ENCODE data around the gene MCCC1.

The MCCC1 gene

DNA sequence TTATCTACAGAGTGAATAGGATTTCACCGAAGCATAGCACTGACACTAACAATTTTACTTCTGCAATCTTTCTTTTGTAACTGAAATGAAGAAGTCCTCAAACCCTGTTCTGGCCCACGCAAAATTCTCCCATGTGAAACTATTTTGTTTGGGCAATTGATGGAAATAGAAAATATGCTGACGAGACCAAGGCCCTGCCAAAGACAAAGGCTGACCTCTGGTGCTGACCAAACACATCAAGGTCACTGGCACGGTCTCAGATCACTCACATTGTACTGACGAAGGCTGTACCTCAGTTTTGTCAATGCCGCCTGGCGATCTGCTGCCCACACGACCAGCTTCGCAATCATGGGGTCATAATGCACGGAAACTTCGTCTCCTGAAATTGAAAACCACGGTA lies 60.5 kb downstream of the MCCC1 start:
- H3K4me3 Mint-ChIP-seq = no peak overlapping the region
- ATAC-seq = no peak
- H3K4me1 Mint-ChIP-seq = no peaks in the 10 kb centered on the region
- DNase-seq (ENCODE audit: low spot score in 2 of 2) = no peak
- peaks cover 91% of the 10 kb centered on the region for H3K36me3 Mint-ChIP-seq
- H3K27ac Mint-ChIP-seq = no peak overlapping the region
- no peaks in the 10 kb centered on the region for H3K9me3 Mint-ChIP-seq

- ATAC-seq (no peak), DNase-seq (ENCODE audit: low spot score in 2 of 2) (no peak)
- Mint-ChIP-seq H3K27ac (no peak overlapping the region), H3K36me3 (peaks cover 91% of the 10 kb centered on the region), H3K4me1 (no peaks in the 10 kb centered on the region), H3K4me3 (no peak overlapping the region), H3K9me3 (no peaks in the 10 kb centered on the region)
These were observed 61.1 kb downstream of the MCCC1 start for GRCh38 chr3:183038221-183038620.

- no peak for ATAC-seq
- DNase-seq (ENCODE audit: low spot score in 2 of 2) = no peak
- no peaks in the 10 kb centered on the region for H3K4me1 Mint-ChIP-seq
- no peaks in the 10 kb centered on the region for H3K9me3 Mint-ChIP-seq
- peaks cover 96% of the 10 kb centered on the region for H3K36me3 Mint-ChIP-seq
- no peak overlapping the region for H3K4me3 Mint-ChIP-seq
- H3K27ac Mint-ChIP-seq = no peak overlapping the region
These were observed 65.5 kb downstream of the MCCC1 start for GRCh38 chr3:183033746-183034145.

DNA sequence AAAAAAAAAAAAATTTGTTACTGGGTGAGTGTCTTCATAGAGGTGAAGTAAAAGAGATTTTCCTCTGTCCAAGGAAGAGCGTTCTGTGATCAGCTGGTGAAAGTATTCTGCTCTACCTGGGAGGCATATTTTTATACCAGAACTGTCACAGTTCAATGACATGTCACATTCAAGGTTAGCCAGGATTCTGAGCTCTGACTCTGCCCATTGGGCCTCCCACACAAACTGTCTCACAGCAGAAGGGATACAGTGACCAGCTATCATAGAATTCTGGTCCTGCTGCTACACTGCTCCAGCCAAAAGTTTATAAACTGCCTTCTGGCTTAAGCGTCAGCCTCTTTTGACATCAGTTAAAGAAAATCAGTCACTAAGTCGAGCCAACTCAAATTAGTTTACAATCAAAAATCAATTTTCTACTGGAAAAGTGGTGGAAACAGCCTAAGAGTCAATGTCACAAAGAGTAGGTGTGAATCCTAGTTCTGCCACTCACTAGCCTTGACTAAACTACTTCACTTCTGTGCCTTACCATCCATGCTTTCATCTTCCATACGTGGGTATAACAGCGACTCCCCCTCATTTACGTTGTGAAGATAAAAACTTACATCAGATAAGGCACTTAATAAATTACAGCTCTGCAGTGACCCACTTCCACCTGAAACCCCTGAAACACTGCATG lies 66.3 kb downstream of the MCCC1 start:
- Mint-ChIP-seq H3K9me3 (no peaks in the 10 kb centered on the region), H3K4me1 (no peaks in the 10 kb centered on the region), H3K36me3 (peaks cover 89% of the 10 kb centered on the region), H3K27ac (no peak overlapping the region), H3K4me3 (no peak overlapping the region)
- ATAC-seq (no peak), DNase-seq (ENCODE audit: low spot score in 2 of 2) (no peak)

GRCh38 chr3:183031826-183032225 lies 67.5 kb downstream of the MCCC1 start:
- no peak overlapping the region for H3K4me3 Mint-ChIP-seq
- DNase-seq (ENCODE audit: low spot score in 2 of 2) (no peak), ATAC-seq (no peak)
- no peak overlapping the region for H3K27ac Mint-ChIP-seq
- H3K36me3 Mint-ChIP-seq = peaks cover 77% of the 10 kb centered on the region
- H3K4me1 Mint-ChIP-seq = no peaks in the 10 kb centered on the region
- H3K9me3 Mint-ChIP-seq = no peaks in the 10 kb centered on the region

- no peak for DNase-seq (ENCODE audit: low spot score in 2 of 2)
- no peaks in the 10 kb centered on the region for H3K4me1 Mint-ChIP-seq
- ATAC-seq = no peak
- H3K4me3 Mint-ChIP-seq = no peak overlapping the region
- peaks cover 52% of the 10 kb centered on the region for H3K36me3 Mint-ChIP-seq
- H3K27ac Mint-ChIP-seq = no peak overlapping the region
- no peaks in the 10 kb centered on the region for H3K9me3 Mint-ChIP-seq
These were observed 70.9 kb downstream of the MCCC1 start for GRCh38 chr3:183028416-183028815.

DNA sequence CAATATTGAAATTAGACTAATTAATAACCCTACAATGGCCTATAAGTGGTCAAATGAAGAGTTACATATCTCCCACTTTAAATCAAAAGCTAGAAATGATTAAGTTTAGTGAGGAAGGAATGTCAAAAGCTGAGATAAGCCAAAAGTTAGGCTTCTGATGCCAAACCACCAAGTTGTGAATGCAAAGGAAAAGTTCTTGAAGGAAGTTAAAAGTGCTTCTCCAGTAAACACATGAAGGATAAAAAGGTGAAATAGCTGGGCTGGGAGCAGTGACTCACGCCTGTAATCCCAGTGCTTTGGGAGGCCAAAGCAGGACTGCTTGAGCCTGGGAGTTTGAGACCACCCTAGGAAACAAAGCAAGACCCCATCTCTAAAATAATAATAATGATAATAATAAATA lies 72.0 kb downstream of the MCCC1 start:
- Mint-ChIP-seq H3K9me3 (no peaks in the 10 kb centered on the region), H3K27ac (no peak overlapping the region), H3K36me3 (peaks cover 51% of the 10 kb centered on the region), H3K4me3 (no peak overlapping the region), H3K4me1 (no peaks in the 10 kb centered on the region)
- DNase-seq (ENCODE audit: low spot score in 2 of 2) (no peak), ATAC-seq (no peak)

- no peak for ATAC-seq
- no peaks in the 10 kb centered on the region for H3K4me1 Mint-ChIP-seq
- H3K9me3 Mint-ChIP-seq = no peaks in the 10 kb centered on the region
- peaks cover 57% of the 10 kb centered on the region for H3K36me3 Mint-ChIP-seq
- H3K27ac Mint-ChIP-seq = no peak overlapping the region
- no peak for DNase-seq (ENCODE audit: low spot score in 2 of 2)
- H3K4me3 Mint-ChIP-seq = no peak overlapping the region
These were observed 76.3 kb downstream of the MCCC1 start for GRCh38 chr3:183022936-183023516.

DNA sequence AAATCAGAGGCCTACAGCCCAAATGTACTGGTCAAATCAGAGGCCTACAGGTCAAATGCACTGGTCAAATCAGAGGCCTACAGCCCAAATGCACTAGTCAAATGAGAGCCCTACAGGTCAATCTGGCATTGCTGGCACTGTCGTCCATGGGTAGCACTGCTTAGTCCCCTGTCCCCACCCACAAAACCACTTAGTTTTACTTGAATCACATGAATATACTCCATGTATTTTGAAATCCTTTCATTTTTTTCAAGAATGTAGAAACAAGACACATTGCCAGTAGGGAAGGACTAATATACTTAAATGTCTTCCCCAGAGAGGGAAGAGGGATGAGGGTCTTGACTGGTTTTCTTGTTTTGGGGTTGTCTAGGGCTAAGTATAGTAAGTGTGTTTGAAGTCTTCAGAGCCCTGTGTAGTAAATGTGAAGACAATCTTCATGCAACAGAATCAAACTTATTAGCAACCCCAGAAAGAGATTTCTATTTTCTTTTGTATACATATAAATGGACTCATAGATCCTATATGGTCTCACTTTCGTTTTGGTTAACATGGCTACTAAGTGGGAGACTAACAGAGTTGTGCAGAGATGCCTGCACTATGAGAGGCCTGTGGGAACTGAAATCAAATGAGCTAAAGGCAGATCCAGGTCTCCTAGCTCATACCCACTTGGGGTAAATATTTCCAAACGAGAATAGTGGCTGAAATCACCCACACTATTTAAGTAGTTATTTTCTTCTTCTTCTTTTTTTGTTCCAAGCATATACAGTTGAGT lies 80.7 kb downstream of the MCCC1 start:
- no peaks in the 10 kb centered on the region for H3K9me3 Mint-ChIP-seq

GRCh38 chr3:183015185-183015584 lies 84.1 kb downstream of the MCCC1 start:
- Mint-ChIP-seq H3K9me3 (no peaks in the 10 kb centered on the region), H3K4me3 (no peak overlapping the region), H3K36me3 (peaks cover 53% of the 10 kb centered on the region), H3K27ac (no peak overlapping the region), H3K4me1 (no peaks in the 10 kb centered on the region)
- DNase-seq (ENCODE audit: low spot score in 2 of 2) = no peak
- ATAC-seq = no peak

More for the DNA sequence above, 80.7 kb downstream of the MCCC1 start:
- no peak for ATAC-seq
- H3K4me1 Mint-ChIP-seq = no peaks in the 10 kb centered on the region
- H3K27ac Mint-ChIP-seq = no peak overlapping the region
- no peak overlapping the region for H3K4me3 Mint-ChIP-seq
- peaks cover 84% of the 10 kb centered on the region for H3K36me3 Mint-ChIP-seq
- no peak for DNase-seq (ENCODE audit: low spot score in 2 of 2)

DNA sequence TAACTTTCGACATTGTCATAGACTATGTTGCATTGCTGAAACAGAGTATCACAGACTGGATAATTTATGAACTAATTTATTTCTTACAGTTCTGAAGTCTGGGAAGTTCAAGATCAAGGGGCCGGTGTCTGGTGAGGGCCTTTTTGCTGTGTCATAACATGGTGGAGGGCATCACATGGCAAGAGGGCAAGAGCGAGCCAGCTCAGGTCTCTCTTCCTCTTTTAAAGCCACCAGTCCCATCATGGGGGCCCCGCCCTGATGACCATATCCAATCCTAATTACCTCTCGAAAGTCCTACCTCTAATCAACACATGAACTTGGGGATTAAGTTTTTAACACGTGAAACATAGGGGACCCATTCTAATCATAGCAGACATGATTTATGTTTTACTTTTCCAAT lies 85.4 kb downstream of the MCCC1 start:
- H3K4me1 Mint-ChIP-seq = no peaks in the 10 kb centered on the region

GRCh38 chr3:183013074-183013473 lies 86.2 kb downstream of the MCCC1 start:
- peaks cover 34% of the 10 kb centered on the region for H3K36me3 Mint-ChIP-seq
- H3K9me3 Mint-ChIP-seq = no peaks in the 10 kb centered on the region
- no peak for DNase-seq (ENCODE audit: low spot score in 2 of 2)
- no peak for ATAC-seq
- H3K4me3 Mint-ChIP-seq = no peak overlapping the region
- H3K27ac Mint-ChIP-seq = no peak overlapping the region
- no peaks in the 10 kb centered on the region for H3K4me1 Mint-ChIP-seq

More for the DNA sequence above, 85.4 kb downstream of the MCCC1 start:
- no peak overlapping the region for H3K27ac Mint-ChIP-seq
- no peaks in the 10 kb centered on the region for H3K9me3 Mint-ChIP-seq
- no peak overlapping the region for H3K4me3 Mint-ChIP-seq
- DNase-seq (ENCODE audit: low spot score in 2 of 2) = no peak
- no peak for ATAC-seq
- peaks cover 40% of the 10 kb centered on the region for H3K36me3 Mint-ChIP-seq

GRCh38 chr3:183008800-183009199 lies 90.5 kb downstream of the MCCC1 start:
- H3K27ac Mint-ChIP-seq = no peak overlapping the region
- no peaks in the 10 kb centered on the region for H3K4me1 Mint-ChIP-seq
- no peak overlapping the region for H3K4me3 Mint-ChIP-seq
- H3K9me3 Mint-ChIP-seq = no peaks in the 10 kb centered on the region
- H3K36me3 Mint-ChIP-seq = peaks cover 2% of the 10 kb centered on the region
- no peak for DNase-seq (ENCODE audit: low spot score in 2 of 2)
- no peak for ATAC-seq

DNA sequence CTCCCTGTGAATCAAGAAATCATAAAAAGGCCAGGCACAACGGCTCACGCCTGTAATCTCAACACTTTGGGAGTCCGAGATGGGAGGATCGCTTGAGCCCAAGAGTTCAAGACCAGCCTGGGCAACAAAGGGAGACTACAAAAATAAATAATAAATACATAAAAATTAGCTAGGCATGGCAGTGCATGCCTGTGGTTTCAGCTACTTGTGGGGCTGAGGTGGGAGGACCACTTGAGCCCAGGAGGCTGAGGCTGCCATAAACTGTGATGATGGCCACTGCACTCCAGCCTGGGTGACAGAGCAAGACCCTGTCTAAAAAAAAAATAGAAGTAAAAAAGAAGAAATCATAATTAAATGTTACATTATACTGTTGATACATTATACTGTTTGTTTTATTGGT lies 91.0 kb downstream of the MCCC1 start:
- no peaks in the 10 kb centered on the region for H3K9me3 Mint-ChIP-seq
- ATAC-seq (no peak), DNase-seq (ENCODE audit: low spot score in 2 of 2) (no peak)
- no peaks in the 10 kb centered on the region for H3K4me1 Mint-ChIP-seq
- H3K27ac Mint-ChIP-seq = no peak overlapping the region
- no peak overlapping the region for H3K4me3 Mint-ChIP-seq
- H3K36me3 Mint-ChIP-seq = no peaks in the 10 kb centered on the region

- ATAC-seq = no peak
- no peak for DNase-seq (ENCODE audit: low spot score in 2 of 2)
- no peak overlapping the region for H3K27ac Mint-ChIP-seq
- H3K9me3 Mint-ChIP-seq = no peaks in the 10 kb centered on the region
- H3K36me3 Mint-ChIP-seq = no peaks in the 10 kb centered on the region
- H3K4me1 Mint-ChIP-seq = no peaks in the 10 kb centered on the region
- no peak overlapping the region for H3K4me3 Mint-ChIP-seq
These were observed 92.8 kb downstream of the MCCC1 start for GRCh38 chr3:183006396-183007002.

DNA sequence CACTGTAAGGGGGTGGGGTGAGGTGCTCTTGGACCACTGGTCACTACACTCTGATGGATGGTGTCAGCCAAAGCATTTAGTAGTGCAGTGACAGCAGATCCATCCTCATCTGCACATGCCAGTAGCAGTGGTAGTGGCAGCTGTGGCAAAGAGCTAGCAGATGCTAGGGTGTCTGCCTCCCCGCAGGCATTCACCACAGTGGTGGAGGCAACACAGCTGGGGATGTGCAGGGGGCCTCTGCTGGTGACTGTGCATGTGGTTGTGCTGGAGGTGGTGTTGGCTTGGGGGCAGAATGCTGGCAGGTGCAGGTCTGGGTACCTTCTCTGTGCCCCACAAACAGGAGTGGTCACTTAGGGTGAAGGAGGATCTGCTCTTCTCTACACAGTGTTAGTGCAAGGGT lies 99.5 kb downstream of the MCCC1 start:
- H3K36me3 Mint-ChIP-seq = no peaks in the 10 kb centered on the region
- no peaks in the 10 kb centered on the region for H3K9me3 Mint-ChIP-seq
- no peak overlapping the region for H3K27ac Mint-ChIP-seq
- no peaks in the 10 kb centered on the region for H3K4me1 Mint-ChIP-seq
- ATAC-seq (no peak), DNase-seq (ENCODE audit: low spot score in 2 of 2) (no peak)
- no peak overlapping the region for H3K4me3 Mint-ChIP-seq

Measured in stimulated activated effector memory CD8-positive, alpha-beta T cell treated with anti-CD3 and anti-CD28 coated beads, Interleukin-12 subunit alpha, Interleukin-12 subunit beta, amount 100 ng/mL, for 72 hours (primary cell).